Hepatocyte (in vitro differentiated cells): ENCODE results near the gene SLC16A3. TPM values are rescaled to one million over a fixed set of nuclear protein-coding genes. Genes with fewer than 3 reads are reported as not detected.
A peak's percentile ranks its signal among the peaks of the same experiment; 100 is the strongest.

Experiments
- DNase-seq: peaks from one replicate; pipeline ENCODE4 v3.0.0-alpha.2; 2016; ENCODE audit warnings: low spot score
- H2AFZ ChIP-seq: fragments of 200-600 bp; sonication (generic); 2 replicates; pipeline ENCODE4 v1.6.0; 2016; ENCODE audit warnings: antibody characterized with exemption, mild to moderate bottlenecking
- H3K27ac ChIP-seq: fragments of 200-600 bp; sonication (generic); 2 replicates; pipeline ENCODE4 v1.5.1; 2016; ENCODE audit warnings: mild to moderate bottlenecking
- H3K27me3 ChIP-seq: fragments of 200-600 bp; sonication (generic); 2 replicates; pipeline ENCODE4 v1.6.1; 2016
- H3K36me3 ChIP-seq: fragments of 200-600 bp; sonication (generic); replicated peaks from 2 replicates; pipeline ENCODE4 v1.5.1; 2016; ENCODE audit warnings: low read depth; ENCODE audit not compliant: insufficient read depth
- H3K4me1 ChIP-seq: fragments of 200-600 bp; sonication (generic); 2 replicates; pipeline ENCODE4 v1.5.1; 2016; ENCODE audit warnings: mild to moderate bottlenecking, moderate library complexity; ENCODE audit not compliant: insufficient read depth
- H3K4me2 ChIP-seq: fragments of 200-600 bp; sonication (generic); 2 replicates; pipeline ENCODE4 v1.6.0; 2016
- H3K4me3 ChIP-seq: fragments of 200-600 bp; sonication (generic); 2 replicates; pipeline ENCODE4 v1.5.1; 2016; ENCODE audit warnings: mild to moderate bottlenecking
- H3K79me2 ChIP-seq: fragments of 200-600 bp; sonication (generic); 2 replicates; pipeline ENCODE4 v1.6.0; 2017; ENCODE audit warnings: mild to moderate bottlenecking
- H3K9me2 ChIP-seq: fragments of 200-600 bp; sonication (generic); replicated peaks from 2 replicates; pipeline ENCODE4 v1.6.0; 2017; ENCODE audit warnings: mild to moderate bottlenecking; ENCODE audit not compliant: insufficient read depth
- H3K9me3 ChIP-seq: fragments of 200-600 bp; sonication (generic); 2 replicates; pipeline ENCODE4 v1.5.1; 2016; ENCODE audit warnings: low read depth, mild to moderate bottlenecking
- H4K20me1 ChIP-seq: fragments of 200-600 bp; sonication (generic); 2 replicates; pipeline ENCODE4 v1.6.0; 2016; ENCODE audit warnings: mild to moderate bottlenecking; ENCODE audit not compliant: insufficient read depth, poor library complexity, severe bottlenecking
- EZH2 ChIP-seq: fragments of 200-600 bp; sonication (generic); IDR thresholded peaks from 2 replicates; pipeline ENCODE4 v1.6.1; 2016; ENCODE audit warnings: antibody characterized with exemption, mild to moderate bottlenecking, borderline replicate concordance
- EZH2phosphoT487 ChIP-seq: fragments of 200-600 bp; sonication (generic); IDR thresholded peaks from one replicate; pipeline ENCODE4 v1.6.1; 2018; ENCODE audit warnings: antibody characterized with exemption, mild to moderate bottlenecking, low read depth, moderate library complexity; ENCODE audit not compliant: unreplicated experiment, severe bottlenecking
- WGBS: methylation state at CpG from one replicate; pipeline ENCODE4 v1.1.6; 2016; ENCODE audit warnings: low lambda C conversion rate; ENCODE audit errors: missing lambda C conversion rate; 5-methylcytosine and 5-hydroxymethylcytosine counted together
- polyA plus RNA-seq: library from polyadenylated mRNA; unstranded; fragments of >200 nt; fragmentation: Nextera tagmentation; extraction: Ambion mirVana; gene quantifications from 2 replicates; pipeline ENCODE4 v1.2.1, GENCODE V29; 2016
- total RNA-seq: library from RNA; depleted of rRNA; stranded (reverse); fragments of >200 nt; gene quantifications from 2 replicates; pipeline ENCODE4 v1.2.3, GENCODE V29; 2014
- TF ChIP-seq, protein P1 (sequence below): fragments of 200-600 bp; sonication (generic); IDR thresholded peaks from 2 replicates; pipeline ENCODE4 v1.5.1; 2016; ENCODE audit warnings: antibody characterized with exemption, mild to moderate bottlenecking; ENCODE audit not compliant: poor library complexity

The SLC16A3 gene
- total and polyA plus RNA-seq, 2 experiments from 2014 or later = 125 to 290 TPM

DNA sequence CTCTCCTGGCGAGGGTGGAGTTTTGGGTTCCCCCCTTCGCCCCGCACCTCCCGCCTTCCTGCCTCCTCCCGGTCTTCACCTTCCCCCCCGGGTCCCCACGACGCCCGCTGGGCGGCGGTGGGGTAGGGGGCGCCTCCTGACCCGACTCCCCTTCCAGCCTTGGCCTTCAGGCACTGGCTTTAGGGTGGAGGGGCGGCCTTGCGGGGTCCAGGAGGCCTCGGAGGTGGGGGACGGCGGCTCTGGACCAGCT, 2.4 kb downstream of the SLC16A3 start:
- H3K27ac ChIP-seq = peak overlapping the region; percentile 95
- no peak for TF ChIP-seq EZH2phosphoT487
- TF ChIP-seq, protein P1, sequence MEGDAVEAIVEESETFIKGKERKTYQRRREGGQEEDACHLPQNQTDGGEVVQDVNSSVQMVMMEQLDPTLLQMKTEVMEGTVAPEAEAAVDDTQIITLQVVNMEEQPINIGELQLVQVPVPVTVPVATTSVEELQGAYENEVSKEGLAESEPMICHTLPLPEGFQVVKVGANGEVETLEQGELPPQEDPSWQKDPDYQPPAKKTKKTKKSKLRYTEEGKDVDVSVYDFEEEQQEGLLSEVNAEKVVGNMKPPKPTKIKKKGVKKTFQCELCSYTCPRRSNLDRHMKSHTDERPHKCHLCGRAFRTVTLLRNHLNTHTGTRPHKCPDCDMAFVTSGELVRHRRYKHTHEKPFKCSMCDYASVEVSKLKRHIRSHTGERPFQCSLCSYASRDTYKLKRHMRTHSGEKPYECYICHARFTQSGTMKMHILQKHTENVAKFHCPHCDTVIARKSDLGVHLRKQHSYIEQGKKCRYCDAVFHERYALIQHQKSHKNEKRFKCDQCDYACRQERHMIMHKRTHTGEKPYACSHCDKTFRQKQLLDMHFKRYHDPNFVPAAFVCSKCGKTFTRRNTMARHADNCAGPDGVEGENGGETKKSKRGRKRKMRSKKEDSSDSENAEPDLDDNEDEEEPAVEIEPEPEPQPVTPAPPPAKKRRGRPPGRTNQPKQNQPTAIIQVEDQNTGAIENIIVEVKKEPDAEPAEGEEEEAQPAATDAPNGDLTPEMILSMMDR = no peak
- TF ChIP-seq EZH2 = no peak
- H3K9me3 ChIP-seq = no peaks in the 10 kb centered on the region
- peaks cover 27% of the 10 kb centered on the region for H4K20me1 ChIP-seq
- no peaks in the 10 kb centered on the region for H3K27me3 ChIP-seq
- H3K9me2 ChIP-seq = no peaks in the 10 kb centered on the region
- peaks cover 53% of the 10 kb centered on the region for H3K4me1 ChIP-seq
- no peak for DNase-seq
- WGBS = 0% methylated on average over 5 of the region's 18 CpGs
- peak overlapping the region; percentile 55 for H2AFZ ChIP-seq
- H3K36me3 ChIP-seq = no peaks in the 10 kb centered on the region
- H3K4me3 ChIP-seq = peak overlapping the region; percentile 93
- peaks cover 41% of the 10 kb centered on the region for H3K79me2 ChIP-seq
- H3K4me2 ChIP-seq = peak overlapping the region; percentile 99

DNA sequence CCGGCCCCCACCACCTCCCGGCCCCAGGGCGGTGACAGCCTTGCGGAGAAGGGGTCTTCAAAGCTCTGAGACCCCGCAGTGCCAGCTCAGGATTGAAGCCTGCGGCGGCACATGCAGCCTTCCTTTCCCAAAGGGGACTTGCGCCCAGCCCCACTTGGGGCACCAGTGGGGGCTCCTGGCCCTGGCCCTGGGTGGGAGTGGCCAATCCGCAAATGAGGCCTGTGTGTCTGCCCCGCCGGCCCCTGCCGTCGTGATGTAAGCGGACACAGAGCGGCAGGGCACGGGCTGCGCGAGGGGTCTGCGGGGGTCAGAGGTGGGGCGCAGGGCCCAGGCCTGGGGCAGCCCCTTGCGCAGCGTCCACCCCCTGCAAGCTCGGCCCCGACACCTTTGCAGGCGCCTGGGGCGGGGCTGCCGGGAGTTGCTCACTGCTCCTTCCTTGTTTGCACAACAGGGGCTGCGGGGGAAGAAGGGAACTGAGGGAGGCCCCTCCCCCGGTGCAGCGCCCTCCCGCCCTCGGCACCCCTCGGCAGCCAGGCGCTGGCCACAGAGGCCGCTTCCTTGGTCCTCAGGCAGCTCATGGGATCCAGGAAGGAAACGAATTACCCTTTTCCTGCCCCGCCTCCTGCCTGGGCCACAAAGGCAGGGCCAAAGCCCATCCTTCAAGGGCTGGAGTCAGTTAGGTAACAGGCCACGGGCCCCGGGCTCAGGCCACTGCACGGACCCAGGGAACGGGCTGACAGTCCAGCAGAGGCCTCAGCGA, 2.9 kb downstream of the SLC16A3 start:
- TF ChIP-seq EZH2phosphoT487 = no peak
- no peak for TF ChIP-seq EZH2
- TF ChIP-seq, protein P1 = no peak
- Histone ChIP-seq H3K4me2 (peak overlapping the region; percentile 99), H3K27me3 (no peaks in the 10 kb centered on the region), H3K79me2 (peaks cover 41% of the 10 kb centered on the region), H3K9me2 (no peaks in the 10 kb centered on the region), H3K27ac (peak overlapping the region; percentile 95), H3K4me3 (peak overlapping the region; percentile 93), H2AFZ (peak overlapping the region; percentile 55), H3K4me1 (peaks cover 55% of the 10 kb centered on the region), H4K20me1 (peaks cover 27% of the 10 kb centered on the region), H3K9me3 (no peaks in the 10 kb centered on the region), H3K36me3 (no peaks in the 10 kb centered on the region)
- DNase-seq = peak; percentile 88
- 18% methylated on average over 9 of the region's 42 CpGs for WGBS

DNA sequence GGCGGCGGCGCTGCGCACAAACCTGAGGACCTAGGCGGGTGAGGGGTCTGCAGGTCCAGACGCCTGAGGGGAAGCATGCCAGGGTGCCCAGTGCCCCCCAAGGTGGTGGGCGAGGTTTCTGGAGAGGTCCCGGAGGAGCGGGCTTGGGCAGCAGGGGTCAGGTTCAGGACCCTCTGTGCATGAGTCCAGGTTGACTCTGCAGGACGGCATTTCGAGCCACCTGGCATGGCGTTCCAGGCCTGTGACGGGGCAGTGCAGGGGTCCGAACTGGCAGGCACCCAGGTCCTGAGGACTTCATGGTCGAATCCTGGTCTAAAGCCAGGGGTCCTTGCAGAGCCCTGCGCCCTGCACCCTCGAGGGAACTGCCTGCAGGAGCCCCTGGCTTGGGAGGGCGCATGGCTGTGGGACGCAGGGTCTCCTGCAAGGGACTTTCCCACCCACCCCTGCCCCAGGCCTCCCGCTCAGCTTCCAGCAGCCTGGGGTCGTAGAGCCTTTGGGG, 3.5 kb downstream of the SLC16A3 start:
- Histone ChIP-seq H3K27me3 (no peaks in the 10 kb centered on the region), H3K27ac (peak overlapping the region; percentile 95), H3K4me3 (no peak overlapping the region), H2AFZ (no peak overlapping the region), H3K79me2 (peaks cover 41% of the 10 kb centered on the region), H3K9me2 (no peaks in the 10 kb centered on the region), H3K36me3 (no peaks in the 10 kb centered on the region), H3K4me2 (peak overlapping the region; percentile 99), H3K9me3 (no peaks in the 10 kb centered on the region), H3K4me1 (peaks cover 55% of the 10 kb centered on the region), H4K20me1 (peaks cover 27% of the 10 kb centered on the region)
- WGBS = 77% methylated on average over 18 of the region's 21 CpGs
- no peak for TF ChIP-seq EZH2
- TF ChIP-seq EZH2phosphoT487 = no peak
- TF ChIP-seq, protein P1 = no peak
- no peak for DNase-seq
